Measurements from ENCODE around the gene RPS15. TPM values are rescaled to one million over a fixed set of nuclear protein-coding genes. Genes with fewer than 3 reads are reported as not detected.

RPS15 gene
- total and polyA plus RNA-seq, 10 of the 15 experiments (the other 5 are each of a cell fraction or from before 2014, with no cell fraction given), result 559 to 3,158 (median 1,413) TPM

DNA sequence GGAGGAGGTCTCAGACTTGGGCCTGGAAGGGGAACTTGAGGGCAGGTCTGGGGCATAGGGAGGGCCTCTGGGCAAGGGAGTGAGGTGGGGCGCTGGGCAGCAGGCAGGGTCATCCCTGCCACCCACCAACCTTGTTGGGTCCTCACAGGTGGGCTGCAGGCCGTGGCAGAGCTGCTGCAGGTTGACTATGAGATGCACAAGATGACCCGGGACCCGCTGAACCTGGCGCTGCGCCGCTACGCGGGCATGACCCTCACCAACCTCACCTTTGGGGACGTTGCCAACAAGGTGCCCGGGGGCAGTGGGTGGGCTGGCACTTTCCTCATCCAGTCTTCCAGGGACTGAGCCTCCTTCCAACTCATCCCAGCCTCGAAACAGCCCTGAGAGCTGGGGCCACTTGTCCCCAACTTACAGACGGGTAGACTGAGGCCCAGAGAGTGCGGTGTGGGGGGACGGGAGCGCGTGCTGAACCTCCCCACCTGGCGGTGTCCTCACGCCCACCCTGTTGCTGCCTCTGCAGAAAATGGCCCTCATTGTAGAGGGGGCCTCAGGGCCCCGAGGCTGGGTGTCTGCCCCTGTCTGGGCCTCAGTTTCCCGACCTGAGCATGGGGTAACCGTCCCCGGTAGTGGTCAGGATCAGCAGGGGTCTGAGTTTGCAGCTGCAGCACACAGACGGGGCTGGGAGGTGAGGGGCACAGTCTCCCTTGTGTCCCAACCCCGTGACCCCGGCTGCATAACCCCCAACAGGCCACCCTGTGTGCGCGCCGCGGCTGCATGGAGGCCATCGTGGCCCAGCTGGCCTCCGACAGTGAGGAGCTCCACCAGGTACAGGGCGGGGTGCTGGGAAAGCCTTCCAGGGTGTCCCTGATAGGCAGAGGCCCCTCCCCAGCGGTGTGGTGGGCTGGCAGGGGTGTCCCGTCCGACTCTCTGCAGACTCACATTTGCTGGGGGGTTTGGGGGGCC lies 22.1 kb downstream of the RPS15 start:
- H3K36me3 ChIP-seq (ENCODE audit: control insufficient read depth in 2 of 2, insufficient read depth in 2 of 2, low read length in 1 of 2), result no peaks in the 10 kb centered on the region
- TF ChIP-seq SMAD1 (IDR thresholded peaks at IDR 0.05; ENCODE audit: low read depth, partially characterized antibody), result no peak
- in situ Hi-C loops (cut with MboI) (no loop called here), intact Hi-C loops (cut with micrococcal nuclease; ENCODE audit: unreplicated experiment) (no loop called here)
- ChIA-PET SMC1A (ENCODE audit: uncharacterized antibody, unreplicated experiment) (no interaction called here), POLR2A (no interaction called here), RAD21 (ENCODE audit: unreplicated experiment) (no interaction called here), CTCF (no interaction called here)
- H3K4me3 ChIP-seq, result no peak overlapping the region
- ATAC-seq (no peak), FAIRE-seq (no peak), DNase-seq (ENCODE audit: low read depth, low spot score) (no peak)
- 66% methylated on average over 34 of the region's 36 CpGs for WGBS (ENCODE audit: insufficient coverage, insufficient replicate concordance, low lambda C conversion rate, missing lambda C conversion rate)
- H3K79me2 ChIP-seq (ENCODE audit: control insufficient read depth, insufficient read depth, low read length), result no peaks in the 10 kb centered on the region
- H3K27me3 ChIP-seq (replicated peaks in 1 of 2; ENCODE audit: control insufficient read depth in 2 of 2, insufficient read depth in 2 of 2, low read length in 1 of 2), result no peaks in the 10 kb centered on the region
- H2AFZ ChIP-seq (ENCODE audit: control insufficient read depth, low read depth, low read length), result no peak overlapping the region
- no peaks in the 10 kb centered on the region for H4K20me1 ChIP-seq (ENCODE audit: control insufficient read depth, insufficient read depth)
- no peak overlapping the region for H3K4me2 ChIP-seq (ENCODE audit: control insufficient read depth, insufficient read depth)
- no peak overlapping the region for H3K27ac ChIP-seq (ENCODE audit: control insufficient read depth, insufficient read depth)
- H3K9me3 ChIP-seq (replicated peaks; ENCODE audit: control insufficient read depth, insufficient read depth, low read length), result no peaks in the 10 kb centered on the region; the same call in 2 of the 3 replicates
- no TSS peak for BruUV-seq (replicated peaks)
- H3K4me1 ChIP-seq (ENCODE audit: control insufficient read depth, insufficient read depth, low read length), result no peaks in the 10 kb centered on the region; the same call in 1 of the 2 replicates
- no peak overlapping the region for H3K9ac ChIP-seq (ENCODE audit: control insufficient read depth, insufficient read depth, low read length)

DNA sequence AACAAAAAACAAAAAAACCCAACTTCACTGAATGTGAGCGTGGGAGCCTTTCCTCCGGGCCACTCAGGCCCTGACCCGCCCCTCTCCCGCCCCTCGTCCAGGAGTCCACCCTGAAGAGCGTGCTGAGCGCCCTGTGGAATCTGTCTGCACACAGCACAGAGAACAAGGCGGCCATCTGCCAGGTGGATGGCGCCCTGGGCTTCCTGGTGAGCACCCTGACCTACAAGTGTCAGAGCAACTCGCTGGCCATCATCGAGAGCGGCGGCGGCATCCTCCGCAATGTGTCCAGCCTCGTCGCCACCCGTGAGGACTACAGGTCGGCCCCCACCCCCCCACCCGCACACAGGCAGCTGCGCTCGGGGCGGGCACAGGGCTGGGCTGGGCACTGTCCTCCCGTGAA lies 23.7 kb downstream of the RPS15 start:
- H3K4me1 ChIP-seq (ENCODE audit: control insufficient read depth, insufficient read depth, low read length), result no peaks in the 10 kb centered on the region
- RAD21 ChIA-PET (ENCODE audit: unreplicated experiment), result no interaction called here
- H3K27me3 ChIP-seq (replicated peaks in 1 of 2; ENCODE audit: control insufficient read depth in 2 of 2, insufficient read depth in 2 of 2, low read length in 1 of 2), result peaks cover 0 to 2% of the 10 kb centered on the region in 2 experiments; a peak in 2 of 4 replicates
- SMC1A ChIA-PET (ENCODE audit: uncharacterized antibody, unreplicated experiment), result no interaction called here
- DNase-seq (ENCODE audit: low read depth, low spot score) (no peak), ATAC-seq (no peak), FAIRE-seq (no peak)
- no peak overlapping the region for H2AFZ ChIP-seq (ENCODE audit: control insufficient read depth, low read depth, low read length)
- intact Hi-C loops (cut with micrococcal nuclease; ENCODE audit: unreplicated experiment) (no loop called here), in situ Hi-C loops (cut with MboI) (no loop called here)
- 64% methylated on average over 24 of the region's 24 CpGs for WGBS (ENCODE audit: insufficient coverage, insufficient replicate concordance, low lambda C conversion rate, missing lambda C conversion rate)
- TF ChIP-seq NFYB (IDR thresholded peaks at IDR 0.05; ENCODE audit: insufficient read depth, low read depth, low read length), result no peak
- TF ChIP-seq, protein P1, sequence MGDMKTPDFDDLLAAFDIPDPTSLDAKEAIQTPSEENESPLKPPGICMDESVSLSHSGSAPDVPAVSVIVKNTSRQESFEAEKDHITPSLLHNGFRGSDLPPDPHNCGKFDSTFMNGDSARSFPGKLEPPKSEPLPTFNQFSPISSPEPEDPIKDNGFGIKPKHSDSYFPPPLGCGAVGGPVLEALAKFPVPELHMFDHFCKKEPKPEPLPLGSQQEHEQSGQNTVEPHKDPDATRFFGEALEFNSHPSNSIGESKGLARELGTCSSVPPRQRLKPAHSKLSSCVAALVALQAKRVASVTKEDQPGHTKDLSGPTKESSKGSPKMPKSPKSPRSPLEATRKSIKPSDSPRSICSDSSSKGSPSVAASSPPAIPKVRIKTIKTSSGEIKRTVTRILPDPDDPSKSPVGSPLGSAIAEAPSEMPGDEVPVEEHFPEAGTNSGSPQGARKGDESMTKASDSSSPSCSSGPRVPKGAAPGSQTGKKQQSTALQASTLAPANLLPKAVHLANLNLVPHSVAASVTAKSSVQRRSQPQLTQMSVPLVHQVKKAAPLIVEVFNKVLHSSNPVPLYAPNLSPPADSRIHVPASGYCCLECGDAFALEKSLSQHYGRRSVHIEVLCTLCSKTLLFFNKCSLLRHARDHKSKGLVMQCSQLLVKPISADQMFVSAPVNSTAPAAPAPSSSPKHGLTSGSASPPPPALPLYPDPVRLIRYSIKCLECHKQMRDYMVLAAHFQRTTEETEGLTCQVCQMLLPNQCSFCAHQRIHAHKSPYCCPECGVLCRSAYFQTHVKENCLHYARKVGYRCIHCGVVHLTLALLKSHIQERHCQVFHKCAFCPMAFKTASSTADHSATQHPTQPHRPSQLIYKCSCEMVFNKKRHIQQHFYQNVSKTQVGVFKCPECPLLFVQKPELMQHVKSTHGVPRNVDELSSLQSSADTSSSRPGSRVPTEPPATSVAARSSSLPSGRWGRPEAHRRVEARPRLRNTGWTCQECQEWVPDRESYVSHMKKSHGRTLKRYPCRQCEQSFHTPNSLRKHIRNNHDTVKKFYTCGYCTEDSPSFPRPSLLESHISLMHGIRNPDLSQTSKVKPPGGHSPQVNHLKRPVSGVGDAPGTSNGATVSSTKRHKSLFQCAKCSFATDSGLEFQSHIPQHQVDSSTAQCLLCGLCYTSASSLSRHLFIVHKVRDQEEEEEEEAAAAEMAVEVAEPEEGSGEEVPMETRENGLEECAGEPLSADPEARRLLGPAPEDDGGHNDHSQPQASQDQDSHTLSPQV (IDR thresholded peaks at IDR 0.05), result no peak
- TF ChIP-seq STAT1 (conservative IDR thresholded peaks at IDR 0.05), result no peak
- TF ChIP-seq LARP7 (IDR thresholded peaks at IDR 0.05), result no peak
- H3K9ac ChIP-seq (ENCODE audit: control insufficient read depth, insufficient read depth, low read length), result no peak overlapping the region
- H3K79me2 ChIP-seq (ENCODE audit: control insufficient read depth, insufficient read depth, low read length), result no peaks in the 10 kb centered on the region
- H3K36me3 ChIP-seq (ENCODE audit: control insufficient read depth in 2 of 2, insufficient read depth in 2 of 2, low read length in 1 of 2), result no peaks in the 10 kb centered on the region
- no peak overlapping the region for H3K4me2 ChIP-seq (ENCODE audit: control insufficient read depth, insufficient read depth)
- BruUV-seq (replicated peaks), result no TSS peak
- POLR2A ChIA-PET, result interaction anchor here (0.6 kb wide), 1 partner anchor 17 kb away, joined by 4 read pairs; no protein-coding TSS in a partner anchor
- H4K20me1 ChIP-seq (ENCODE audit: control insufficient read depth, insufficient read depth), result no peaks in the 10 kb centered on the region
- CTCF ChIA-PET, result no interaction called here
- H3K4me3 ChIP-seq, result no peak overlapping the region
- no peaks in the 10 kb centered on the region for H3K9me3 ChIP-seq (replicated peaks; ENCODE audit: control insufficient read depth, insufficient read depth, low read length)
- H3K27ac ChIP-seq (ENCODE audit: control insufficient read depth, insufficient read depth), result no peak overlapping the region
